Activated naive CD4-positive, alpha-beta T cell treated with anti-CD3 and anti-CD28 coated beads, Interleukin-2, amount 10 ng/mL, durations not matched to agents 7 days and 5 days (primary cell): ENCODE data around the gene CLIP1.

Source experiments
- CTCF ChIA-PET: fragments of 350-600 bp; sonication (Branson Sonifier 250); formaldehyde crosslinking; loops from one replicate; lab custom pipeline; 2021; ENCODE audit warnings: antibody characterized with exemption; lab: Charles Lee
- DNase-seq: peaks from one replicate; pipeline ENCODE4 v3.0.0-alpha.2; 2020
- H3K27ac Mint-ChIP-seq: one replicate; pipeline ENCODE4 v1.8.0; 2021; ENCODE audit warnings: mild to moderate bottlenecking, moderate library complexity, mixed read lengths
- H3K27me3 Mint-ChIP-seq: one replicate; pipeline ENCODE4 v1.8.0; 2021; ENCODE audit warnings: mild to moderate bottlenecking, mixed read lengths
- H3K36me3 Mint-ChIP-seq: one replicate; pipeline ENCODE4 v1.8.0; 2021; ENCODE audit warnings: mixed read lengths
- H3K4me1 Mint-ChIP-seq: one replicate; pipeline ENCODE4 v1.8.0; 2021; ENCODE audit warnings: mixed read lengths
- H3K4me3 Mint-ChIP-seq: one replicate; pipeline ENCODE4 v1.8.0; 2021; ENCODE audit warnings: mild to moderate bottlenecking, moderate library complexity, mixed read lengths
- H3K9me3 Mint-ChIP-seq: one replicate; pipeline ENCODE4 v1.8.0; 2021; ENCODE audit warnings: mixed read lengths

The CLIP1 gene

GRCh38 chr12:122245553-122245952, 176.9 kb downstream of the CLIP1 start:
- H3K4me1 Mint-ChIP-seq, result peaks cover 26% of the 10 kb centered on the region
- H3K27me3 Mint-ChIP-seq, result no peaks in the 10 kb centered on the region

GRCh38 chr12:122244565-122245371, 177.7 kb downstream of the CLIP1 start:
- CTCF ChIA-PET, result interaction anchor here (0.5 to 1.4 kb wide), 6 partner anchors 14 to 124 kb away, joined by 3 to 6 read pairs (median 4); no protein-coding TSS in a partner anchor
- Mint-ChIP-seq H3K36me3 (peaks cover 28% of the 10 kb centered on the region), H3K4me3 (peak overlapping the region; percentile 73), H3K4me1 (peaks cover 26% of the 10 kb centered on the region), H3K27me3 (no peaks in the 10 kb centered on the region), H3K27ac (peak overlapping the region; percentile 96), H3K9me3 (no peaks in the 10 kb centered on the region)
- peak; percentile 30 for DNase-seq

More at GRCh38 chr12:122245553-122245952, 176.9 kb downstream of the CLIP1 start:
- Mint-ChIP-seq H3K4me3 (peak overlapping the region; percentile 43), H3K27ac (peak overlapping the region; percentile 96), H3K9me3 (no peaks in the 10 kb centered on the region), H3K36me3 (peaks cover 28% of the 10 kb centered on the region)
- CTCF ChIA-PET, result interaction anchor here (0.5 to 1.3 kb wide), 5 partner anchors 20 to 123 kb away, joined by 3 to 4 read pairs (median 3); no protein-coding TSS in a partner anchor
- no peak for DNase-seq

GRCh38 chr12:122243965-122244364, 178.5 kb downstream of the CLIP1 start:
- peak overlapping the region; percentile 96 for H3K27ac Mint-ChIP-seq
- H3K36me3 Mint-ChIP-seq, result peaks cover 24% of the 10 kb centered on the region
- peak; percentile 30 for DNase-seq
- H3K27me3 Mint-ChIP-seq, result no peaks in the 10 kb centered on the region
- CTCF ChIA-PET, result interaction anchor here (1.3 to 1.4 kb wide), 4 partner anchors 13 to 23 kb away, joined by 4 to 6 read pairs (median 4); no protein-coding TSS in a partner anchor
- H3K4me3 Mint-ChIP-seq, result peak overlapping the region; percentile 73
- H3K9me3 Mint-ChIP-seq, result no peaks in the 10 kb centered on the region
- peaks cover 26% of the 10 kb centered on the region for H3K4me1 Mint-ChIP-seq

- Mint-ChIP-seq H3K36me3 (peaks cover 28% of the 10 kb centered on the region), H3K27me3 (no peaks in the 10 kb centered on the region), H3K27ac (no peak overlapping the region), H3K4me3 (no peak overlapping the region), H3K9me3 (no peaks in the 10 kb centered on the region), H3K4me1 (peaks cover 6% of the 10 kb centered on the region)
- DNase-seq, result no peak
- CTCF ChIA-PET, result no interaction called here
These were observed 183.6 kb downstream of the CLIP1 start for GRCh38 chr12:122238861-122239260.

- no peaks in the 10 kb centered on the region for H3K9me3 Mint-ChIP-seq
- no peak for DNase-seq
- CTCF ChIA-PET, result interaction anchor here (0.6 to 0.9 kb wide), 2 partner anchors 30 to 45 kb away, joined by 4 read pairs; no protein-coding TSS in a partner anchor
- H3K4me3 Mint-ChIP-seq, result no peak overlapping the region
- peaks cover 25% of the 10 kb centered on the region for H3K36me3 Mint-ChIP-seq
- H3K27me3 Mint-ChIP-seq, result no peaks in the 10 kb centered on the region
- no peaks in the 10 kb centered on the region for H3K4me1 Mint-ChIP-seq
- no peak overlapping the region for H3K27ac Mint-ChIP-seq
These were observed 186.7 kb downstream of the CLIP1 start for GRCh38 chr12:122235741-122236140.

- peak overlapping the region; percentile 42 for H3K27ac Mint-ChIP-seq
- no peaks in the 10 kb centered on the region for H3K27me3 Mint-ChIP-seq
- CTCF ChIA-PET, result no interaction called here
- no peak for DNase-seq
- no peaks in the 10 kb centered on the region for H3K9me3 Mint-ChIP-seq
- no peak overlapping the region for H3K4me3 Mint-ChIP-seq
- peaks cover 18% of the 10 kb centered on the region for H3K36me3 Mint-ChIP-seq
- peaks cover 6% of the 10 kb centered on the region for H3K4me1 Mint-ChIP-seq
These were observed 189.8 kb downstream of the CLIP1 start for GRCh38 chr12:122232691-122233090.

- H3K27me3 Mint-ChIP-seq, result no peaks in the 10 kb centered on the region
- peaks cover 16% of the 10 kb centered on the region for H3K36me3 Mint-ChIP-seq
- H3K9me3 Mint-ChIP-seq, result no peaks in the 10 kb centered on the region
- H3K4me1 Mint-ChIP-seq, result peaks cover 18% of the 10 kb centered on the region
- no peak overlapping the region for H3K27ac Mint-ChIP-seq
- no peak overlapping the region for H3K4me3 Mint-ChIP-seq
- no peak for DNase-seq
- CTCF ChIA-PET, result interaction anchor here (2.0 kb wide), 1 partner anchor 14 kb away, joined by 6 read pairs; no protein-coding TSS in a partner anchor
These were observed 191.7 kb downstream of the CLIP1 start for GRCh38 chr12:122230798-122231197.

- Mint-ChIP-seq H3K4me3 (no peak overlapping the region), H3K27me3 (no peaks in the 10 kb centered on the region), H3K9me3 (no peaks in the 10 kb centered on the region), H3K4me1 (peaks cover 36% of the 10 kb centered on the region), H3K36me3 (peaks cover 17% of the 10 kb centered on the region), H3K27ac (no peak overlapping the region)
- no peak for DNase-seq
- CTCF ChIA-PET, result no interaction called here
These were observed 194.4 kb downstream of the CLIP1 start for GRCh38 chr12:122228092-122228491.

- peak; percentile 37 for DNase-seq
- no peaks in the 10 kb centered on the region for H3K27me3 Mint-ChIP-seq
- peaks cover 19% of the 10 kb centered on the region for H3K36me3 Mint-ChIP-seq
- H3K4me1 Mint-ChIP-seq, result peaks cover 40% of the 10 kb centered on the region
- H3K4me3 Mint-ChIP-seq, result peak overlapping the region; percentile 68
- no peak overlapping the region for H3K27ac Mint-ChIP-seq
- CTCF ChIA-PET, result interaction anchor here (1.1 kb wide), 1 partner anchor 17 kb away, joined by 4 read pairs; no protein-coding TSS in a partner anchor
- H3K9me3 Mint-ChIP-seq, result no peaks in the 10 kb centered on the region
These were observed 195.1 kb downstream of the CLIP1 start for GRCh38 chr12:122227341-122227740.

- H3K36me3 Mint-ChIP-seq, result peaks cover 17% of the 10 kb centered on the region
- H3K4me3 Mint-ChIP-seq, result peak overlapping the region; percentile 68
- no peak for DNase-seq
- H3K27ac Mint-ChIP-seq, result peak overlapping the region; percentile 60
- no peaks in the 10 kb centered on the region for H3K9me3 Mint-ChIP-seq
- H3K27me3 Mint-ChIP-seq, result no peaks in the 10 kb centered on the region
- CTCF ChIA-PET, result interaction anchor here (1.1 kb wide), 2 partner anchors 17 to 40 kb away, joined by 4 read pairs; partner anchors contain the start of gene VPS33A
- peaks cover 42% of the 10 kb centered on the region for H3K4me1 Mint-ChIP-seq
These were observed 195.9 kb downstream of the CLIP1 start for GRCh38 chr12:122226366-122227125.

GRCh38 chr12:122225683-122226365, 196.6 kb downstream of the CLIP1 start, which contains the start of gene DIABLO:
TSS of gene DIABLO (minus strand) at chr12:122226052. CDS start at chr12:122226014, 38 bp downstream.
- peak; percentile 100 for DNase-seq
- Mint-ChIP-seq H3K36me3 (peaks cover 21% of the 10 kb centered on the region), H3K27ac (peak within 1 kb of the TSS; percentile 94), H3K9me3 (no peaks in the 10 kb centered on the region), H3K4me1 (peaks cover 42% of the 10 kb centered on the region), H3K4me3 (peak within 1 kb of the TSS; percentile 84), H3K27me3 (no peaks in the 10 kb centered on the region)
- CTCF ChIA-PET, result interaction anchor here (1.1 to 1.4 kb wide), 2 partner anchors 41 kb away, joined by 4 to 5 read pairs; partner anchors contain the start of gene VPS33A
